ENCODE data around the gene ACBD4. TPM values are rescaled to one million over a fixed set of nuclear protein-coding genes. Genes with fewer than 3 reads are reported as not detected.

Gene ACBD4
- total RNA-seq, 1 experiment from 2014 or later = 21.2 TPM

DNA sequence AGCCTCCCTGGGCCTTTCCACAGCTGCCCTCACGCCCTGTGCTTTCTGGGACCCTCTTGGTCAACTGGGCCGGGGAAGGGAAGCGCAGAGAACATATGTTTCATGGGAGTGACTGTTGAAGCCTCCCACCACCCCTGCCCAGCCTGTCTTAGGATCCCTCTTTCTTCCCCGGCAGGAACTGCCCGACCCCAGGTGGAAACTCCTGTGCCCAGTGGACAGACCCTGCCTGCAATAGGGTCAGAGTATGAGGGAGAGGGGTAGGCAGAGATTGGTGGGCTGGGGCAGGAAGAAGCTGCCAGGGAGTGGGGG, 36.7 kb downstream of the ACBD4 start:
- Histone ChIP-seq H3K27me3 (replicated peaks; ENCODE audit: control insufficient read depth, insufficient read depth, low read length) (no peaks in the 10 kb centered on the region), H3K9me3 (no peaks in the 10 kb centered on the region), H3K4me1 (peaks cover 68% of the 10 kb centered on the region), H3K4me3 (ENCODE audit: low read depth, low read length) (peak overlapping the region; percentile 2; the same call in 1 of the 2 replicates), H3K36me3 (ENCODE audit: control insufficient read depth, insufficient read depth, low read length) (no peaks in the 10 kb centered on the region)
- no peaks in the 10 kb centered on the region for H3K9me3 Mint-ChIP-seq (ENCODE audit: unreplicated experiment)
- POLR2A ChIA-PET = interaction anchor here (0.6 to 8.1 kb wide), 6 partner anchors 11 to 37 kb away, joined by 3 to 183 read pairs (median 9); partner anchors contain the start of genes ACBD4, HEXIM1 and HEXIM2
- BruUV-seq (replicated peaks) = TSS peak; percentile 56
- CTCF ChIA-PET = interaction anchor here (0.8 to 4.5 kb wide), 10 partner anchors 11 to 253 kb away, joined by 4 to 47 read pairs (median 18); partner anchors contain the start of genes ACBD4, HEXIM1 and HEXIM2
- H3K27ac Mint-ChIP-seq (ENCODE audit: unreplicated experiment) = peak overlapping the region; percentile 94
- intact Hi-C loops (cut with micrococcal nuclease; ENCODE audit: unreplicated experiment) = no loop called here
- TF ChIP-seq, protein P1, sequence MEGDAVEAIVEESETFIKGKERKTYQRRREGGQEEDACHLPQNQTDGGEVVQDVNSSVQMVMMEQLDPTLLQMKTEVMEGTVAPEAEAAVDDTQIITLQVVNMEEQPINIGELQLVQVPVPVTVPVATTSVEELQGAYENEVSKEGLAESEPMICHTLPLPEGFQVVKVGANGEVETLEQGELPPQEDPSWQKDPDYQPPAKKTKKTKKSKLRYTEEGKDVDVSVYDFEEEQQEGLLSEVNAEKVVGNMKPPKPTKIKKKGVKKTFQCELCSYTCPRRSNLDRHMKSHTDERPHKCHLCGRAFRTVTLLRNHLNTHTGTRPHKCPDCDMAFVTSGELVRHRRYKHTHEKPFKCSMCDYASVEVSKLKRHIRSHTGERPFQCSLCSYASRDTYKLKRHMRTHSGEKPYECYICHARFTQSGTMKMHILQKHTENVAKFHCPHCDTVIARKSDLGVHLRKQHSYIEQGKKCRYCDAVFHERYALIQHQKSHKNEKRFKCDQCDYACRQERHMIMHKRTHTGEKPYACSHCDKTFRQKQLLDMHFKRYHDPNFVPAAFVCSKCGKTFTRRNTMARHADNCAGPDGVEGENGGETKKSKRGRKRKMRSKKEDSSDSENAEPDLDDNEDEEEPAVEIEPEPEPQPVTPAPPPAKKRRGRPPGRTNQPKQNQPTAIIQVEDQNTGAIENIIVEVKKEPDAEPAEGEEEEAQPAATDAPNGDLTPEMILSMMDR (IDR thresholded peaks at IDR 0.05; ENCODE audit: insufficient read depth in 1 of 2, low read depth in 1 of 2, low read length in 1 of 2, severe bottlenecking in 1 of 2, unreplicated experiment in 1 of 2) = no peak
- H3K27me3 Mint-ChIP-seq (ENCODE audit: insufficient read depth, unreplicated experiment) = no peaks in the 10 kb centered on the region
- peaks cover 31% of the 10 kb centered on the region for H3K36me3 Mint-ChIP-seq (ENCODE audit: insufficient read depth, unreplicated experiment)
- H3K4me1 Mint-ChIP-seq (ENCODE audit: low read depth, unreplicated experiment) = peaks cover 45% of the 10 kb centered on the region
- DNase-seq = no peak
- H3K4me3 Mint-ChIP-seq (ENCODE audit: unreplicated experiment) = peak overlapping the region; percentile 64

DNA sequence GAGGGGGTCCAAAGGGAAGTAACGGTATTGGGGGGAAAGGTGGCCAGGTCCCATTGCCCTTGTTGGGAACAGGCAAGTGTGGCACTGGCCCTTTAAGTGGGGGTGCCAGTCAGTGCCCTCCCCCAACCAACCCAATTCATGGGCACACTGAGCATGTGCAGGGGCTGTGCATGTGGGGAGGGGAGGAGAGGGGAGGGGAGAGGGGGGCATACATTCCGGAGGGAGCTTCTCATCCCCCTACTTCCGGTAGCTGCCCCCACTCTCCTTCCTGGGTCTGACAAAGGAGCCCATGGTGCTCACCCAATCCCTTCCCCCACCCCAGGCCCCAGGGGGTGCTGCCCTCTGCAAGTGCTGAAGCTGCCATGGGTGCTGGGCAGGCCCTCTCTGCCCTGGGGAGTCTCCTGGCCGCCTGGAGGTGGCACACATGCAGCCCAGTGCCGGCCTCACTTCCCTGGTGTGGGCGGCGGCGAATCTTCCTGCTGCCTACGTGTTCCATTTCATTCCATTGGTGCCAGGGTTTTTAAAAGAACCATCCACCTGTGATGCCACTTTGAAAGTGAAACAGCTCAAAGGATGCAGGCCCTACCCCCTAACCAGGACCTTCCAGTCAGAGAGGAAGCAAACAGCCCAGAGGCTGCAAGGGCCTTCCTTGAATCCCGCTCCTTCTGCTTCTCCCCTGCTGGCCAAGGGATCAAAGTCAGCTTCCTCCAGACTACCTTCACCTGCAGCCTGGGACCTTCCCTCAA, 37.2 kb downstream of the ACBD4 start:
- Histone ChIP-seq H3K36me3 (ENCODE audit: control insufficient read depth, insufficient read depth, low read length) (no peaks in the 10 kb centered on the region), H3K9me3 (no peaks in the 10 kb centered on the region), H3K4me1 (peaks cover 70% of the 10 kb centered on the region), H3K4me3 (ENCODE audit: low read depth, low read length) (peak overlapping the region; percentile 2; the same call in 1 of the 2 replicates), H3K27me3 (replicated peaks; ENCODE audit: control insufficient read depth, insufficient read depth, low read length) (no peaks in the 10 kb centered on the region)
- intact Hi-C loops (cut with micrococcal nuclease; ENCODE audit: unreplicated experiment) = no loop called here
- DNase-seq = peak; percentile 42 to 67
- ChIA-PET POLR2A (interaction anchor here (1.0 to 8.1 kb wide), 5 partner anchors 12 to 37 kb away, joined by 4 to 183 read pairs (median 11); partner anchors contain the start of genes ACBD4, HEXIM1 and HEXIM2), CTCF (interaction anchor here (1.2 to 4.5 kb wide), 7 partner anchors 11 to 37 kb away, joined by 7 to 47 read pairs (median 24); partner anchors contain the start of genes ACBD4, HEXIM1 and HEXIM2)
- BruUV-seq (replicated peaks) = no TSS peak
- TF ChIP-seq, protein P1 (IDR thresholded peaks at IDR 0.05; ENCODE audit: insufficient read depth in 1 of 2, low read depth in 1 of 2, low read length in 1 of 2, severe bottlenecking in 1 of 2, unreplicated experiment in 1 of 2) = peak in 1 of 2 experiments; percentile 0
- peak overlapping the region; percentile 64 for H3K4me3 Mint-ChIP-seq (ENCODE audit: unreplicated experiment)
- H3K27me3 Mint-ChIP-seq (ENCODE audit: insufficient read depth, unreplicated experiment) = no peaks in the 10 kb centered on the region
- H3K4me1 Mint-ChIP-seq (ENCODE audit: low read depth, unreplicated experiment) = peaks cover 45% of the 10 kb centered on the region
- H3K9me3 Mint-ChIP-seq (ENCODE audit: unreplicated experiment) = no peaks in the 10 kb centered on the region
- peaks cover 31% of the 10 kb centered on the region for H3K36me3 Mint-ChIP-seq (ENCODE audit: insufficient read depth, unreplicated experiment)
- H3K27ac Mint-ChIP-seq (ENCODE audit: unreplicated experiment) = peak overlapping the region; percentile 94

DNA sequence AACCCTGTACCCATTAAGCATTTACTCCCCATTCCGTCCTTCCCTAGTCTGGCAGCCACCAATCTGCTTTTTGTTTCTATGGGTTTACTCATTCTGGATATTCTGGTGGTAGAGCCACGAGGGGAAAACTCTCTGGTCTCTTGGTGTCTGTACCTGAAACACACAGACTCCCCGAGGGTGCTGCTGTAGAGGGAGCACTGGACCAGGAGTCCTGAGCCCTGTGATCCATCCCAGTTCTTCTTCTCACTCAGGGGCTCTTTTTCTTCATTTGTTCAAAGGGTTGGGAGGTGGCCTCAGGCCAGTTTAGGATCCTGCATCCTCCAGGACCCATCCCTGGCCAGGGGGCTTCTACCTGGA, 40.2 kb downstream of the ACBD4 start:
- Mint-ChIP-seq H3K4me1 (ENCODE audit: low read depth, unreplicated experiment) (peaks cover 25% of the 10 kb centered on the region), H3K36me3 (ENCODE audit: insufficient read depth, unreplicated experiment) (peaks cover 25% of the 10 kb centered on the region), H3K9me3 (ENCODE audit: unreplicated experiment) (no peaks in the 10 kb centered on the region), H3K4me3 (ENCODE audit: unreplicated experiment) (peak overlapping the region; percentile 57), H3K27me3 (ENCODE audit: insufficient read depth, unreplicated experiment) (no peaks in the 10 kb centered on the region), H3K27ac (ENCODE audit: unreplicated experiment) (peak overlapping the region; percentile 89)
- Histone ChIP-seq H3K27me3 (replicated peaks; ENCODE audit: control insufficient read depth, insufficient read depth, low read length) (no peaks in the 10 kb centered on the region), H3K4me1 (peaks cover 54% of the 10 kb centered on the region), H3K4me3 (ENCODE audit: low read depth, low read length) (no peak overlapping the region), H3K36me3 (ENCODE audit: control insufficient read depth, insufficient read depth, low read length) (no peaks in the 10 kb centered on the region), H3K9me3 (no peaks in the 10 kb centered on the region)
- ChIA-PET POLR2A (interaction anchor here (0.6 to 8.1 kb wide), 11 partner anchors 15 to 621 kb away, joined by 3 to 183 read pairs (median 7); partner anchors contain the start of genes ACBD4, HEXIM1, HEXIM2 and NMT1), CTCF (interaction anchor here (0.6 to 2.4 kb wide), 12 partner anchors 12 to 250 kb away, joined by 3 to 53 read pairs (median 8); partner anchors contain the start of genes ACBD4, HEXIM1 and HEXIM2)
- BruUV-seq (replicated peaks) = TSS peak; percentile 42
- TF ChIP-seq, protein P1 (IDR thresholded peaks at IDR 0.05; ENCODE audit: insufficient read depth in 1 of 2, low read depth in 1 of 2, low read length in 1 of 2, severe bottlenecking in 1 of 2, unreplicated experiment in 1 of 2) = no peak
- DNase-seq = no peak
- intact Hi-C loops (cut with micrococcal nuclease; ENCODE audit: unreplicated experiment) = loop anchor here (1.0 kb wide), 3 partner anchors 14 to 27 kb away; partner anchors contain the start of genes HEXIM1 and HEXIM2

Data from Caco-2 (cell line).